Measurements from ENCODE around the gene CPEB4.
A peak's percentile ranks its signal among the peaks of the same experiment; 100 is the strongest.

CPEB4 gene
- long read RNA-seq, partial matches to known transcripts = 0 of 34 reads
- long read RNA-seq, other reads (novel, unspliced or antisense) = 34 of 34 reads

GRCh38 chr5:173887610-173888472 is at the start of gene CPEB4:
Gene CPEB4 (plus strand): TSS chr5:173888349. CDS start chr5:173889734, 1,385 bp downstream.
- peak; percentile 99 for DNase-seq (ENCODE audit: low read depth in 1 of 2, low spot score in 1 of 2)
- Histone ChIP-seq H3K4me3 (replicated peaks; ENCODE audit: insufficient read depth, low read length) (peak within 1 kb of the TSS; percentile 73), H3K27me3 (ENCODE audit: insufficient read depth, poor library complexity, severe bottlenecking) (no peaks in the 10 kb centered on the region), H3K27ac (replicated peaks) (peak within 1 kb of the TSS; percentile 98)
- peak; percentile 69 for TF ChIP-seq REST (IDR thresholded peaks at IDR 0.05; ENCODE audit: insufficient replicate concordance, low read depth)
- peak; percentile 81 for TF ChIP-seq GABPA (IDR thresholded peaks at IDR 0.05; ENCODE audit: low read depth)
- TF ChIP-seq POLR2AphosphoS5 (IDR thresholded peaks at IDR 0.05; ENCODE audit: low read depth) = peak; percentile 97
- TF ChIP-seq SPI1 (IDR thresholded peaks at IDR 0.05; ENCODE audit: borderline replicate concordance, low read depth) = peak; percentile 34; the same call in 1 of the 2 replicates
- no peak for TF ChIP-seq CTCF (IDR thresholded peaks at IDR 0.05; ENCODE audit: insufficient read depth, low read length)

GRCh38 chr5:173839117-173839713 is 48.9 kb upstream of the CPEB4 start:
- H3K4me3 ChIP-seq (replicated peaks; ENCODE audit: insufficient read depth, low read length) = no peak overlapping the region
- DNase-seq (ENCODE audit: low read depth in 1 of 2, low spot score in 1 of 2) = no peak
- H3K27me3 ChIP-seq (ENCODE audit: insufficient read depth, poor library complexity, severe bottlenecking) = no peaks in the 10 kb centered on the region
- no peak overlapping the region for H3K27ac ChIP-seq (replicated peaks)
- no peak for TF ChIP-seq POLR2AphosphoS5 (IDR thresholded peaks at IDR 0.05; ENCODE audit: low read depth)

- H3K4me3 ChIP-seq (replicated peaks; ENCODE audit: insufficient read depth, low read length) = no peak overlapping the region
- TF ChIP-seq GABPA (IDR thresholded peaks at IDR 0.05; ENCODE audit: low read depth) (no peak), SPI1 (IDR thresholded peaks at IDR 0.05; ENCODE audit: borderline replicate concordance, low read depth) (no peak), REST (IDR thresholded peaks at IDR 0.05; ENCODE audit: insufficient replicate concordance, low read depth) (no peak), CTCF (IDR thresholded peaks at IDR 0.05; ENCODE audit: insufficient read depth, low read length) (no peak), POLR2AphosphoS5 (IDR thresholded peaks at IDR 0.05; ENCODE audit: low read depth) (no peak)
- no peak for DNase-seq (ENCODE audit: low read depth in 1 of 2, low spot score in 1 of 2)
- H3K27ac ChIP-seq (replicated peaks) = no peak overlapping the region
- no peaks in the 10 kb centered on the region for H3K27me3 ChIP-seq (ENCODE audit: insufficient read depth, poor library complexity, severe bottlenecking)
These were observed 47.8 kb upstream of the CPEB4 start for GRCh38 chr5:173840111-173840983.

Measured in HL-60 (cell line).